T-helper 17 cell (primary cell): ENCODE data around the gene TRIM40. TPM values are rescaled to one million over a fixed set of nuclear protein-coding genes. Genes with fewer than 3 reads are reported as not detected.
"Not testable (repeated sequence)": the region's sequence is repeated elsewhere in the genome, so short reads cannot be mapped to it uniquely, and the experiment has no call there.

ENCODE experiments used
- ATAC-seq: fragments of 150-1000 bp; cut with Tn5 transposase; 2 replicates; pipeline ENCODE4 v1.10.0; 2021; ENCODE audit warnings: mild to moderate bottlenecking, moderate library complexity
- DNase-seq, 3 donors: peaks; one replicate each; pipeline versions ENCODE4 v3.0.0 to v3.0.0-alpha.2; 2020 to 2021
- H3K9me3 ChIP-seq: one replicate; pipeline ENCODE4 v1.7.0; 2013; ENCODE audit warnings: low read length, mild to moderate bottlenecking; ENCODE audit not compliant: control insufficient read depth, poor library complexity, severe bottlenecking
- H3K27ac Mint-ChIP-seq: one replicate; pipeline ENCODE4 v1.8.0; 2022; ENCODE audit warnings: mild to moderate bottlenecking, moderate library complexity, mixed read lengths
- H3K27me3 Mint-ChIP-seq: one replicate; pipeline ENCODE4 v1.8.0; 2022; ENCODE audit warnings: mixed read lengths
- H3K36me3 Mint-ChIP-seq: one replicate; pipeline ENCODE4 v1.8.0; 2022; ENCODE audit warnings: low read depth, mixed read lengths
- H3K4me1 Mint-ChIP-seq: one replicate; pipeline ENCODE4 v1.8.0; 2022; ENCODE audit warnings: mild to moderate bottlenecking, mixed read lengths
- H3K4me3 Mint-ChIP-seq: one replicate; pipeline ENCODE4 v1.8.0; 2022; ENCODE audit warnings: mild to moderate bottlenecking, moderate library complexity, mixed read lengths
- total RNA-seq, 4 donors: library from RNA in 2 of 4; stranded (reverse) in 2 of 4; gene quantifications; one replicate each; pipeline ENCODE4 v1.2.3 and lab custom pipeline; 2022 to 2026

TRIM40 gene
- total RNA-seq, 2 donors from 2014 or later = 0.22 to 3.5 TPM

GRCh38 chr6:30157581-30157980 is 21.6 kb downstream of the TRIM40 start:
- Mint-ChIP-seq H3K36me3 (peaks cover 6% of the 10 kb centered on the region), H3K4me1 (peaks cover 9% of the 10 kb centered on the region), H3K4me3 (no peak overlapping the region), H3K27ac (no peak overlapping the region), H3K27me3 (peaks cover 75% of the 10 kb centered on the region)
- DNase-seq = no peak
- no peaks in the 10 kb centered on the region for H3K9me3 ChIP-seq
- no peak for ATAC-seq

GRCh38 chr6:30157999-30158398 is 22.1 kb downstream of the TRIM40 start:
- H3K4me1 Mint-ChIP-seq = peaks cover 9% of the 10 kb centered on the region
- ATAC-seq (no peak), DNase-seq (no peak)
- H3K4me3 Mint-ChIP-seq = no peak overlapping the region
- peaks cover 71% of the 10 kb centered on the region for H3K27me3 Mint-ChIP-seq
- no peaks in the 10 kb centered on the region for H3K9me3 ChIP-seq
- no peak overlapping the region for H3K27ac Mint-ChIP-seq
- H3K36me3 Mint-ChIP-seq = peaks cover 5% of the 10 kb centered on the region

- peaks cover 3% of the 10 kb centered on the region for H3K36me3 Mint-ChIP-seq
- no peak overlapping the region for H3K27ac Mint-ChIP-seq
- H3K4me1 Mint-ChIP-seq = peaks cover 6% of the 10 kb centered on the region
- H3K9me3 ChIP-seq = no peaks in the 10 kb centered on the region
- peaks cover 67% of the 10 kb centered on the region for H3K27me3 Mint-ChIP-seq
- DNase-seq = no peak
- H3K4me3 Mint-ChIP-seq = no peak overlapping the region
- ATAC-seq = no peak
Observed at GRCh38 chr6:30158475-30159040, 22.6 kb downstream of the TRIM40 start.

- Mint-ChIP-seq H3K27ac (no peak overlapping the region), H3K36me3 (peaks cover 3% of the 10 kb centered on the region), H3K4me1 (peaks cover 6% of the 10 kb centered on the region), H3K4me3 (no peak overlapping the region), H3K27me3 (peaks cover 53% of the 10 kb centered on the region)
- no peaks in the 10 kb centered on the region for H3K9me3 ChIP-seq
- DNase-seq = no peak
- no peak for ATAC-seq
Observed at GRCh38 chr6:30160008-30160784, 24.3 kb downstream of the TRIM40 start.

GRCh38 chr6:30160785-30161531 is 25.0 kb downstream of the TRIM40 start, which contains the start of gene TRIM10:
Gene TRIM10 (minus strand): TSS chr6:30161211. CDS start chr6:30160858, 353 bp downstream.
- Mint-ChIP-seq H3K36me3 (peaks cover 3% of the 10 kb centered on the region), H3K27ac (no peak within 1 kb of the TSS), H3K4me3 (no peak within 1 kb of the TSS), H3K27me3 (peaks cover 45% of the 10 kb centered on the region), H3K4me1 (peaks cover 6% of the 10 kb centered on the region)
- no peak for DNase-seq
- no peak for ATAC-seq
- H3K9me3 ChIP-seq = no peaks in the 10 kb centered on the region

- DNase-seq (no peak), ATAC-seq (no peak)
- H3K27ac Mint-ChIP-seq = no peak overlapping the region
- peaks cover 10% of the 10 kb centered on the region for H3K4me1 Mint-ChIP-seq
- peak overlapping the region; percentile 63 for H3K4me3 Mint-ChIP-seq
- peaks cover 3% of the 10 kb centered on the region for H3K36me3 Mint-ChIP-seq
- no peaks in the 10 kb centered on the region for H3K9me3 ChIP-seq
- peaks cover 40% of the 10 kb centered on the region for H3K27me3 Mint-ChIP-seq
Observed at GRCh38 chr6:30162265-30163089, 26.5 kb downstream of the TRIM40 start.

GRCh38 chr6:30163090-30163917 is 27.4 kb downstream of the TRIM40 start, which contains the start of gene TRIM15:
Gene TRIM15 (plus strand): TSS chr6:30163546. CDS start chr6:30163685, 139 bp downstream.
- H3K4me1 Mint-ChIP-seq = peaks cover 15% of the 10 kb centered on the region
- H3K9me3 ChIP-seq = no peaks in the 10 kb centered on the region

GRCh38 chr6:30163918-30164654 is 28.1 kb downstream of the TRIM40 start:
- H3K4me1 Mint-ChIP-seq = peaks cover 15% of the 10 kb centered on the region
- peak overlapping the region; percentile 59 for H3K27ac Mint-ChIP-seq
- DNase-seq = no peak
- peaks cover 41% of the 10 kb centered on the region for H3K27me3 Mint-ChIP-seq
- peaks cover 3% of the 10 kb centered on the region for H3K36me3 Mint-ChIP-seq
- no peak overlapping the region for H3K4me3 Mint-ChIP-seq
- H3K9me3 ChIP-seq = no peaks in the 10 kb centered on the region
- ATAC-seq = no peak

More at GRCh38 chr6:30163090-30163917, 27.4 kb downstream of the TRIM40 start, which contains the start of gene TRIM15:
- DNase-seq (no peak), ATAC-seq (peak; percentile 49)
- Mint-ChIP-seq H3K27me3 (peaks cover 41% of the 10 kb centered on the region), H3K4me3 (peak within 1 kb of the TSS; percentile 63), H3K36me3 (peaks cover 3% of the 10 kb centered on the region), H3K27ac (peak within 1 kb of the TSS; percentile 59)

- Mint-ChIP-seq H3K27me3 (peaks cover 39% of the 10 kb centered on the region), H3K36me3 (peaks cover 3% of the 10 kb centered on the region), H3K4me3 (no peak overlapping the region), H3K27ac (no peak overlapping the region), H3K4me1 (peaks cover 17% of the 10 kb centered on the region)
- ATAC-seq = no peak
- no peak for DNase-seq
- no peaks in the 10 kb centered on the region for H3K9me3 ChIP-seq
Observed at GRCh38 chr6:30164714-30165113, 28.8 kb downstream of the TRIM40 start.

- peaks cover 19% of the 10 kb centered on the region for H3K4me1 Mint-ChIP-seq
- H3K36me3 Mint-ChIP-seq, H3K27ac Mint-ChIP-seq, DNase-seq, H3K4me3 Mint-ChIP-seq, ATAC-seq, H3K9me3 ChIP-seq: not testable (repeated sequence)
- H3K27me3 Mint-ChIP-seq = peaks cover 39% of the 10 kb centered on the region
Observed at GRCh38 chr6:30165238-30165637, 29.3 kb downstream of the TRIM40 start.

GRCh38 chr6:30167101-30167500 is 31.2 kb downstream of the TRIM40 start:
- peak overlapping the region; percentile 47 for H3K27ac Mint-ChIP-seq
- no peak for DNase-seq

More at GRCh38 chr6:30167101-30167500, 31.2 kb downstream of the TRIM40 start:
- H3K4me3 Mint-ChIP-seq = no peak overlapping the region
- no peaks in the 10 kb centered on the region for H3K36me3 Mint-ChIP-seq
- H3K27me3 Mint-ChIP-seq = peaks cover 46% of the 10 kb centered on the region
- peaks cover 19% of the 10 kb centered on the region for H3K4me1 Mint-ChIP-seq
- ATAC-seq = peak; percentile 76
- no peaks in the 10 kb centered on the region for H3K9me3 ChIP-seq
